Natural killer cell (primary cell): ENCODE measurements around the gene TEKTIP1. TPM values are rescaled to one million over a fixed set of nuclear protein-coding genes. Genes with fewer than 3 reads are reported as not detected.

Experiments used
- ATAC-seq, 3 donors: fragments of 150-1000 bp in 2 of 3; fragments of 200-7000 bp in 1 of 3; cut with Tn5 transposase; 1 replicate in 1 of 3; 2 replicates in 2 of 3; pipeline ENCODE4 v1.10.0; 2021; ENCODE audit warnings: mild to moderate bottlenecking in 2 of 3, moderate library complexity in 2 of 3
- DNase-seq, 2 donors: peaks; one replicate each; pipeline versions ENCODE4 v3.0.0 to v3.0.0-alpha.2; 2013 to 2021; ENCODE audit warnings: mixed read lengths in 1 of 2
- H3K27ac ChIP-seq: one replicate; pipeline ENCODE4 v1.5.1; 2013; ENCODE audit warnings: mild to moderate bottlenecking, low read length
- H3K27me3 ChIP-seq: one replicate; pipeline ENCODE4 v1.6.1; 2013; ENCODE audit warnings: low read length; ENCODE audit not compliant: control insufficient read depth, insufficient read depth
- H3K36me3 ChIP-seq: one replicate; pipeline ENCODE4 v1.6.1; 2013; ENCODE audit warnings: low read length; ENCODE audit not compliant: control insufficient read depth, insufficient read depth
- H3K4me1 ChIP-seq: one replicate; pipeline ENCODE4 v1.6.1; 2013; ENCODE audit warnings: low read length; ENCODE audit not compliant: control insufficient read depth, insufficient read depth
- H3K4me3 ChIP-seq: one replicate; pipeline ENCODE4 v1.5.1; 2013; ENCODE audit warnings: low read length
- H3K9me3 ChIP-seq: one replicate; pipeline ENCODE4 v1.6.1; 2013; ENCODE audit warnings: low read length; ENCODE audit not compliant: control insufficient read depth, insufficient read depth
- H3K27ac Mint-ChIP-seq, 2 donors: one replicate each; pipeline ENCODE4 v1.8.0; 2022; ENCODE audit warnings: mild to moderate bottlenecking in 2 of 2, mixed read lengths in 2 of 2, moderate library complexity in 1 of 2
- H3K27me3 Mint-ChIP-seq, 2 donors: one replicate each; pipeline ENCODE4 v1.8.0; 2022; ENCODE audit warnings: low read depth in 2 of 2, mixed read lengths in 2 of 2
- H3K36me3 Mint-ChIP-seq: one replicate; pipeline ENCODE4 v1.8.0; 2022; ENCODE audit warnings: mixed read lengths
- H3K4me1 Mint-ChIP-seq, 2 donors: one replicate each; pipeline ENCODE4 v1.8.0; 2022; ENCODE audit warnings: mixed read lengths in 2 of 2
- H3K4me3 Mint-ChIP-seq: one replicate; pipeline ENCODE4 v1.8.0; 2022; ENCODE audit warnings: mild to moderate bottlenecking, moderate library complexity, mixed read lengths
- H3K9me3 Mint-ChIP-seq, 2 donors: one replicate each; pipeline ENCODE4 v1.8.0; 2022; ENCODE audit warnings: mixed read lengths in 2 of 2
- WGBS: methylation state at CpG from one replicate; pipeline ENCODE4 v1.1.7; 2013; ENCODE audit warnings: missing lambda C conversion rate; ENCODE audit not compliant: insufficient coverage; 5-methylcytosine and 5-hydroxymethylcytosine counted together
- intact Hi-C: fragments of 100-400 bp; cut with micrococcal nuclease; formaldehyde crosslinking; loops from one replicate; pipeline ENCODE4 v1.14.2; 2022
- total RNA-seq, 4 donors: library from RNA; stranded (reverse); fragments of 120-200 nt in 1 of 4; gene quantifications; one replicate each; pipeline versions ENCODE4 v1.2.3 to v1.2.4, GENCODE V29; 2013 to 2022
- TF ChIP-seq, protein P1 (sequence below): fragments of 200-600 bp; IDR thresholded peaks from one replicate; pipeline ENCODE4 v1.8.0; 2022; ENCODE audit warnings: antibody characterized with exemption

TEKTIP1 gene
- total RNA-seq, 3 donors from 2014 or later (not counting 1 experiment from before 2014, with no cell fraction given), result 5.9 to 11.6 (median 6.4) TPM

DNA sequence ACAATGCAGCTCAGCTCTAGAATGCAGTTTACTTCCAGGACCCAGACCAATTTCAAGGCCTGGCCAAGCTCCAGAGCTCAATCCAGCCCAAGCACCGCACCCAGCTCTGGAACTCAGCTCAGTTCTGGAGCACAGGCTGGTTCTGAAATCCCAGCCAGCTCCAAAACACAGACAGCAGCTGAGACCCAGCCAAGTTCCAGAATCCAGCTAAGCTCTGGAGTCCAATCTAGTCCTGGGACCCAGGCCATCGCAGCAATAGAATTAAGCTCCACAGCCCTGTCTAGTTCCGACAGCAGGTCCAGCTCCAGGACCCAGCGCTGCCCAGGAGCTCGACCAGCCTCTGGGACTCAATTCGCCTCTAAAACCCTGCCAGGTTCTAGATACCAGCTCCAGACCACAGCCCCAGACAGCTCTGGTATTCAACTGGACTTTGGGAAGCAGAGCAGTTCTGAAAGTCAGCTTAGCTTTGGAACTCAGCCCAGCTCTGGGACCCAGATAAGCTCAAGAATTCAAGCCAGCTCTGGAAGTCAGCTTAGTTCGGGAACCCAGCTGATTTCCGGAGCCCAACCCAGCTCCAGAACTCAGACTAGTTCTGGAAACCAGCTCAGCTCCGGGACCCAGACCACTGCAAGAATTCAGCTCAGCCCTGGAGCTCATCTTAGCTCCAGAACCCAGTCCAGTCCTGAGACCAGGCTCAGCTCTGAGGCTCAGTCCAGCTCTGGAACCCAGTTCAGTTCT is 53.1 kb downstream of the TEKTIP1 start:
- Mint-ChIP-seq H3K4me3 (no peak overlapping the region), H3K36me3 (no peaks in the 10 kb centered on the region), H3K4me1 (no peaks in the 10 kb centered on the region), H3K9me3 (no peaks in the 10 kb centered on the region), H3K27ac (no peak overlapping the region), H3K27me3 (no peaks in the 10 kb centered on the region)
- Histone ChIP-seq H3K9me3 (no peaks in the 10 kb centered on the region), H3K27me3 (no peaks in the 10 kb centered on the region), H3K36me3 (no peaks in the 10 kb centered on the region), H3K4me3 (no peak overlapping the region), H3K4me1 (no peaks in the 10 kb centered on the region), H3K27ac (no peak overlapping the region)
- ATAC-seq (no peak), DNase-seq (no peak)
- TF ChIP-seq, protein P1, sequence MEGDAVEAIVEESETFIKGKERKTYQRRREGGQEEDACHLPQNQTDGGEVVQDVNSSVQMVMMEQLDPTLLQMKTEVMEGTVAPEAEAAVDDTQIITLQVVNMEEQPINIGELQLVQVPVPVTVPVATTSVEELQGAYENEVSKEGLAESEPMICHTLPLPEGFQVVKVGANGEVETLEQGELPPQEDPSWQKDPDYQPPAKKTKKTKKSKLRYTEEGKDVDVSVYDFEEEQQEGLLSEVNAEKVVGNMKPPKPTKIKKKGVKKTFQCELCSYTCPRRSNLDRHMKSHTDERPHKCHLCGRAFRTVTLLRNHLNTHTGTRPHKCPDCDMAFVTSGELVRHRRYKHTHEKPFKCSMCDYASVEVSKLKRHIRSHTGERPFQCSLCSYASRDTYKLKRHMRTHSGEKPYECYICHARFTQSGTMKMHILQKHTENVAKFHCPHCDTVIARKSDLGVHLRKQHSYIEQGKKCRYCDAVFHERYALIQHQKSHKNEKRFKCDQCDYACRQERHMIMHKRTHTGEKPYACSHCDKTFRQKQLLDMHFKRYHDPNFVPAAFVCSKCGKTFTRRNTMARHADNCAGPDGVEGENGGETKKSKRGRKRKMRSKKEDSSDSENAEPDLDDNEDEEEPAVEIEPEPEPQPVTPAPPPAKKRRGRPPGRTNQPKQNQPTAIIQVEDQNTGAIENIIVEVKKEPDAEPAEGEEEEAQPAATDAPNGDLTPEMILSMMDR, result no peak
- 93% methylated on average over 9 of the region's 9 CpGs for WGBS
- intact Hi-C loops, result no loop called here

DNA sequence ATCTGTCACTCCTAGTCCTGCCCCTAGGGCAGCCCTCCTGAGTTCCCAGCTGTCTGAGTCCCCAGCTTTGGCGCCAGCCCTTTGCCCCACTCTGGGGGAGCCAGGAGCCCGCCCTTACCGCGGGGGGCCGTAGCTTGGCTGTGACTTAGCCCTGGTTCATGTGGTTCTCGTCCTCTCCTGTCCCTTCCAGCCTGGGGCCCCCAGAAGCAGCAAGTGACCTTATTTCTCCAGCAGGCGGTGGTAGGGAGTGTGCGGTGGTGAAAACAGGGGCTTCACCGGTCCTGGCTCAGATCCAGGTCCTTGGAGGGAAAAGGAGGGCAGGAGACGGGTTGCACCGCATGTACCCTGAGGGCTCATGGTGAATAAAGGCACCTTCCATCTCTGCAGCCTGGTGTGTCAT is 54.2 kb downstream of the TEKTIP1 start:
- TF ChIP-seq, protein P1, result no peak
- Mint-ChIP-seq H3K4me1 (no peaks in the 10 kb centered on the region), H3K36me3 (no peaks in the 10 kb centered on the region), H3K9me3 (no peaks in the 10 kb centered on the region), H3K27ac (no peak overlapping the region), H3K4me3 (no peak overlapping the region), H3K27me3 (no peaks in the 10 kb centered on the region)
- Histone ChIP-seq H3K4me3 (no peak overlapping the region), H3K36me3 (no peaks in the 10 kb centered on the region), H3K4me1 (no peaks in the 10 kb centered on the region), H3K9me3 (no peaks in the 10 kb centered on the region), H3K27me3 (no peaks in the 10 kb centered on the region), H3K27ac (no peak overlapping the region)
- 58% methylated on average over 11 of the region's 11 CpGs for WGBS
- intact Hi-C loops, result no loop called here
- no peak for ATAC-seq
- no peak for DNase-seq

Other genes with a start within 250 kb of the TEKTIP1 start
- 10 to 100 TPM; 18.5 to 22.2 (median 20.6) TPM for gene NFIC, start 172.6 kb upstream of the TEKTIP1 start, total RNA-seq
- under 1 TPM in 2 of 3 donors, not detected in 1; 0.33 to 0.42 TPM for gene SMIM24, start 58.6 kb upstream of the TEKTIP1 start, total RNA-seq
- not detected for gene SMIM44, start 55.7 kb upstream of the TEKTIP1 start, total RNA-seq
- gene DOHH, start 38.5 kb upstream of the TEKTIP1 start, total RNA-seq, result 1 to 10 TPM; 4.5 to 5.9 (median 4.6) TPM
- gene FZR1, start 32.9 kb upstream of the TEKTIP1 start, total RNA-seq, result 10 to 100 TPM; 89.1 to 98.3 (median 91.4) TPM
- gene MFSD12, start 18.4 kb downstream of the TEKTIP1 start, total RNA-seq, result 10 to 100 TPM; 29.8 to 34.5 (median 33.6) TPM
- gene HMG20B, start 33.8 kb downstream of the TEKTIP1 start, total RNA-seq, result 10 to 100 TPM; 45.8 to 57.5 (median 52.1) TPM
- gene GIPC3, start 46.3 kb downstream of the TEKTIP1 start, total RNA-seq, result under 1 TPM; 0.28 to 0.66 (median 0.56) TPM
- 1 to 10 TPM; 1.4 to 2.1 (median 2.1) TPM for gene TBXA2R, start 67.7 kb downstream of the TEKTIP1 start, total RNA-seq
- gene CACTIN, start 87.6 kb downstream of the TEKTIP1 start, total RNA-seq, result 10 to 100 TPM; 33.6 to 42.2 (median 40.8) TPM
- 10 to 100 TPM; 35.0 to 49.2 (median 36.8) TPM for gene PIP5K1C, start 161.3 kb downstream of the TEKTIP1 start, total RNA-seq
- gene TJP3, start 169.2 kb downstream of the TEKTIP1 start, total RNA-seq, result 1 to 10 TPM; 1.1 to 2.9 (median 1.3) TPM
- gene APBA3, start 222.5 kb downstream of the TEKTIP1 start, total RNA-seq, result 10 to 100 TPM; 39.9 to 53.6 (median 43.8) TPM
- gene MRPL54, start 223.5 kb downstream of the TEKTIP1 start, total RNA-seq, result 10 to 100 TPM; 54.1 to 60.5 (median 55.5) TPM
- not detected for gene RAX2, start 233.1 kb downstream of the TEKTIP1 start, total RNA-seq
- gene MATK, start 247.2 kb downstream of the TEKTIP1 start, total RNA-seq, result 100 to 1,000 TPM; 269 to 353 (median 317) TPM